Adrenal gland (tissue), 19 donors: Measurements from ENCODE around the gene TSPAN2. TPM values are rescaled to one million over a fixed set of nuclear protein-coding genes. Genes with fewer than 3 reads are reported as not detected.
A peak's percentile ranks its signal among the peaks of the same experiment; 100 is the strongest.

ENCODE experiments used
- DNase-seq, 7 donors: peaks; one replicate each; pipeline ENCODE4 v3.0.0-alpha.2; 2019 to 2020
- H3K27ac ChIP-seq, 5 donors: fragments of 200-600 bp; sonication (generic) in 4 of 5; 1 replicate in 3 of 5; 2 replicates in 2 of 5; pipeline versions ENCODE4 v1.5.1 to v1.8.0; 2016 to 2020; ENCODE audit warnings: mild to moderate bottlenecking in 1 of 5
- H3K27me3 ChIP-seq: fragments of 200-600 bp; 2 replicates; pipeline ENCODE4 v1.8.0; 2021
- H3K36me3 ChIP-seq, 2 donors: fragments of 200-600 bp; replicated peaks in 1 of 2; 1 replicate in 1 of 2; 2 replicates in 1 of 2; pipeline versions ENCODE4 v1.5.1 to v1.8.0; 2018 to 2022
- H3K4me1 ChIP-seq, 2 donors: fragments of 200-600 bp; replicated peaks in 1 of 2; 1 replicate in 1 of 2; 2 replicates in 1 of 2; pipeline versions ENCODE4 v1.5.1 to v1.8.0; 2018 to 2021
- H3K4me3 ChIP-seq, 4 donors: fragments of 200-600 bp; sonication (generic) in 3 of 4; one replicate each; pipeline ENCODE4 v1.5.1; 2016 to 2018
- H3K9me3 ChIP-seq, 3 donors: fragments of 200-600 bp; sonication (generic) in 1 of 3; replicated peaks in 1 of 3; 1 replicate in 2 of 3; 2 replicates in 1 of 3; pipeline versions ENCODE4 v1.5.1 to v1.8.0; 2016 to 2021
- POLR2A ChIP-seq, 2 donors: fragments of 450-650 bp; IDR thresholded peaks; one replicate each; pipeline ENCODE4 v1.6.1; 2017; ENCODE audit warnings: antibody characterized with exemption in 2 of 2, mild to moderate bottlenecking in 2 of 2, moderate library complexity in 1 of 2
- WGBS, 4 donors: extraction: QIAGEN DNeasy Blood & Tissue Kit in 2 of 4; methylation state at CpG; one replicate each; pipeline versions ENCODE4 v1.1.5 to v1.1.7; 2013 to 2017; 5-methylcytosine and 5-hydroxymethylcytosine counted together
- intact Hi-C, 2 donors: fragments of 100-400 bp; cut with DNase I; formaldehyde crosslinking; loops; one replicate each; pipeline versions ENCODE4 v1.14.1 to v1.15.0; 2022 to 2023
- long read RNA-seq, 10 donors: library from polyadenylated mRNA in 3 of 10; unstranded in 2 of 10; stranded (forward) in 1 of 10; transcript quantifications; one replicate each; pipeline ENCODE4 v2.0.0 and lab custom pipeline, GENCODE V29; 2021 to 2026
- polyA plus RNA-seq, 3 donors: library from polyadenylated mRNA; stranded (reverse); fragments of 200-250 nt in 2 of 3; fragments of 350-450 nt in 1 of 3; fragmentation: Illumina TruSeq in 1 of 3; extraction: RNeasy Lipid Tissue Mini Kit (QIAGEN cat#74804) in 1 of 3; gene quantifications; one replicate each; pipeline ENCODE4 v1.2.3, GENCODE V29; 2013 to 2014
- total RNA-seq, 9 donors: library from RNA; depleted of rRNA in 4 of 9; stranded (reverse); fragments of >200 nt in 4 of 9; fragments of 120-200 nt in 1 of 9; fragmentation: NEBNext Ultra II Directional in 1 of 9; extraction: Animal tissue kit (Norgen Biotek cat#: 25700) in 1 of 9; gene quantifications; one replicate each; pipeline versions ENCODE4 v1.1.0 to v1.2.4, GENCODE V29; 2013 to 2023
- TF ChIP-seq, protein P1 (sequence below), 6 experiments: fragments of 450-650 bp in 4 of 6; fragments of 200-600 bp in 2 of 6; sonication (generic) in 1 of 6; IDR thresholded peaks; 1 replicate in 5 of 6; 2 replicates in 1 of 6; pipeline versions ENCODE4 v1.5.1 to v1.8.0; 2016 to 2021; ENCODE audit warnings: antibody characterized with exemption in 6 of 6, mild to moderate bottlenecking in 2 of 6, moderate library complexity in 1 of 6
- donor health status: healthy with polysubstance abuse.
- donor health status: Bipolar disorder and iron deficiency.
- donor health status: DM: yes; HTN: yes; CAD: no.
- donor health status: DM: no; HTN: no; CAD: no.
- donor health status: DM: no; HTN: no; CAD: no.
- donor health status: DM: yes; HTN: yes; CAD: no.

TSPAN2 gene
- total RNA-seq = 1 to 10 TPM in 2 of 9 donors, under 1 TPM in 7; 0.28 to 1.4 (median 0.74) TPM
- 1 to 10 TPM in 1 of 3 donors, under 1 TPM in 2; 0.38 to 1.5 (median 0.56) TPM for polyA plus RNA-seq
- long read RNA-seq, donor 1 = 0 reads
- long read RNA-seq, donor 2 = 0 reads
- long read RNA-seq, donor 3 = 0 reads
- long read RNA-seq, donor 4 = 0 reads
- long read RNA-seq, donor 5 = 0 reads
- long read RNA-seq, donor 6, transcript TSPAN2-202 (8 exons, 3,177 nt) = major isoform, 5 of 6 reads
- long read RNA-seq, donor 6, partial matches to known transcripts = 0 of 6 reads
- long read RNA-seq, donor 6, other reads (novel, unspliced or antisense) = 1 of 6 reads
- long read RNA-seq, donor 7 = 0 reads
- long read RNA-seq, donor 8 = 0 reads
- long read RNA-seq, donor 9 = 0 reads
- long read RNA-seq, donor 10 = 0 reads

DNA sequence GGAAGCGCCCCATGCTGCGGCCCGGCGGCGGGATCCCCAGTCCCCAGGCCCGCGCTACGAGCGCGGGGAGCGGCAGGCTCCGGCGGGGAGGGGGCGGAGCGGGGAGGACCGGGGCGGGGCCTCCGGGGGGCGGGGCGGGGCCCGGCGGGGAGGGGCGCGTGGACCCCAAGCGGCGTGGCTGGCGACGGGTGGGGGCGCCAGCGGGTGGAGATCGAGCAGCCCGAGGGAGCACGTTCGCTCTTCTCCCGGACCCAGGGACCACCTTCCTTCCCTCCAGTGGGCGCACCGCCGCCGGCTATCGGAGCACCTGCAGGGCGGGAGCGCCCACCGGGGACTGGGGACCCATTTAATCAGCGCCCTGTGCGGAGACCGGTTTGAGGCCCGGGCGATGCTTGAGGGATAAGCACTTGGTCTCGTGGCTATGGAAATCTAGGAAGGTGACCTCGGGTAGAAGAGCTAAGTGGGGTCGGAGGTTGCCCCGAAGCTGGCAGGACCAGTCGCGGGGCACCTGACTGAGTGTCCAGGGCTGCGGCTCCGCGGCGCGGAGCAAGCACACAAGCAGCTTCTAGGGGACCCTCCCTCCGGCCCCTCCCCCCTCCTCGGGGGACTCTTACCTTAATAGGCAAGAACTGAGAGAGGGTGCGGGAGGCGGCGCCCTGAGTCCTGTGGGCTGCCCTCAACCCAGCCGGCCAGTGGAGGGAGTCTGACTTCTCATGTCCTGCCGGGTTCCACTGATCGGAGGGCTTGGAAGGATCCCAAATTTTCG lies at the start of gene TSPAN2:
Gene TSPAN2 (minus strand): TSS at position 84 of the 766 bp plus-strand sequence. CDS start 71 bp downstream, at position 13.
- intact Hi-C loops = no loop called here
- no peaks in the 10 kb centered on the region for H3K36me3 ChIP-seq
- H3K27me3 ChIP-seq = peaks cover 18% of the 10 kb centered on the region
- H3K4me1 ChIP-seq = peaks cover 0 to 4% of the 10 kb centered on the region in 2 donors
- TF ChIP-seq, protein P1, sequence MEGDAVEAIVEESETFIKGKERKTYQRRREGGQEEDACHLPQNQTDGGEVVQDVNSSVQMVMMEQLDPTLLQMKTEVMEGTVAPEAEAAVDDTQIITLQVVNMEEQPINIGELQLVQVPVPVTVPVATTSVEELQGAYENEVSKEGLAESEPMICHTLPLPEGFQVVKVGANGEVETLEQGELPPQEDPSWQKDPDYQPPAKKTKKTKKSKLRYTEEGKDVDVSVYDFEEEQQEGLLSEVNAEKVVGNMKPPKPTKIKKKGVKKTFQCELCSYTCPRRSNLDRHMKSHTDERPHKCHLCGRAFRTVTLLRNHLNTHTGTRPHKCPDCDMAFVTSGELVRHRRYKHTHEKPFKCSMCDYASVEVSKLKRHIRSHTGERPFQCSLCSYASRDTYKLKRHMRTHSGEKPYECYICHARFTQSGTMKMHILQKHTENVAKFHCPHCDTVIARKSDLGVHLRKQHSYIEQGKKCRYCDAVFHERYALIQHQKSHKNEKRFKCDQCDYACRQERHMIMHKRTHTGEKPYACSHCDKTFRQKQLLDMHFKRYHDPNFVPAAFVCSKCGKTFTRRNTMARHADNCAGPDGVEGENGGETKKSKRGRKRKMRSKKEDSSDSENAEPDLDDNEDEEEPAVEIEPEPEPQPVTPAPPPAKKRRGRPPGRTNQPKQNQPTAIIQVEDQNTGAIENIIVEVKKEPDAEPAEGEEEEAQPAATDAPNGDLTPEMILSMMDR (IDR thresholded peaks at IDR 0.05) = no peak
- TF ChIP-seq POLR2A (IDR thresholded peaks at IDR 0.05) = no peak
- H3K9me3 ChIP-seq = no peaks in the 10 kb centered on the region
- peak in 5 of 7 donors; percentile 13 to 53 (median 26) for DNase-seq
- H3K27ac ChIP-seq = no peak within 1 kb of the TSS
- H3K4me3 ChIP-seq = peak within 1 kb of the TSS in 2 of 4 donors; percentile 4 to 58
- 2 to 11% (median 2%) methylated on average over 7 to 68 of the region's 68 CpGs for WGBS, 4 donors

DNA sequence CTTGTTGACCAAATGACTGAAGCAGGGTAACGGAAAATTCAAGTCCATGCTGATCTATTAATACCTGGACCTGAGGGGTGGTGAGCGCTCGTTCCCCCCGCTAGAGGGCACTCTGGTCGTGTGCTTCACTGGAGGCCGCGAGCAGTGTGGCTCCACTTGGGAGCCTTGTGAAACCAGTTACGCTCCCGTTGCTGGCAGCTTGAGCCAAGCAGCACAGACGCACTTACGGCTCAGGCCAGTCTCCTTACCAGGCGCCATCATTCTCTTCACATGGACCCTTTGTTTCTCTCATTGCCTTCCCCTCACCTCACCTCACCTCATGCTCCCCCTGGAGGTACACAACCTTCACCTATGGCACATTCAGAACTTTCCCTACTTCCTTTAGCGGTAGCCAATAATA lies 49.7 kb upstream of the TSPAN2 start:
- intact Hi-C loops = loop anchor here in 1 of 2 donors (5.0 to 10.0 kb wide), 2 partner anchors 338 to 456 kb away; no protein-coding TSS in a partner anchor
- TF ChIP-seq, protein P1 (IDR thresholded peaks at IDR 0.05) = peak; percentile 81 to 93 (median 89)
- TF ChIP-seq POLR2A (IDR thresholded peaks at IDR 0.05) = no peak
- no peak overlapping the region for H3K4me3 ChIP-seq
- no peaks in the 10 kb centered on the region for H3K4me1 ChIP-seq
- no peaks in the 10 kb centered on the region for H3K36me3 ChIP-seq
- WGBS, 4 donors = 6 to 10% (median 8%) methylated on average over 9 to 13 of the region's 13 CpGs
- no peaks in the 10 kb centered on the region for H3K27me3 ChIP-seq
- peak; percentile 78 to 94 (median 90) for DNase-seq
- no peak overlapping the region for H3K27ac ChIP-seq
- H3K9me3 ChIP-seq = no peaks in the 10 kb centered on the region

- Histone ChIP-seq H3K27me3 (no peaks in the 10 kb centered on the region), H3K9me3 (no peaks in the 10 kb centered on the region), H3K27ac (no peak overlapping the region), H3K4me3 (no peak overlapping the region), H3K36me3 (no peaks in the 10 kb centered on the region), H3K4me1 (no peaks in the 10 kb centered on the region)
- TF ChIP-seq POLR2A (IDR thresholded peaks at IDR 0.05) = no peak
- TF ChIP-seq, protein P1 (IDR thresholded peaks at IDR 0.05) = no peak
- 43 to 64% (median 61%) methylated on average over 6 of the region's 6 CpGs for WGBS, 4 donors
- intact Hi-C loops = loop anchor here in 1 of 2 donors (5.0 to 10.0 kb wide), 2 partner anchors 339 to 457 kb away; no protein-coding TSS in a partner anchor
- no peak for DNase-seq
These were observed 49.0 kb upstream of the TSPAN2 start for GRCh38 chr1:115138271-115138670.

- no peak for DNase-seq
- WGBS, 4 donors = 68 to 88% (median 80%) methylated on average over 1 of the region's 1 CpG
- TF ChIP-seq POLR2A (IDR thresholded peaks at IDR 0.05) = no peak
- TF ChIP-seq, protein P1 (IDR thresholded peaks at IDR 0.05) = no peak
- Histone ChIP-seq H3K4me1 (no peaks in the 10 kb centered on the region), H3K27ac (no peak overlapping the region), H3K36me3 (no peaks in the 10 kb centered on the region), H3K27me3 (no peaks in the 10 kb centered on the region), H3K9me3 (no peaks in the 10 kb centered on the region), H3K4me3 (no peak overlapping the region)
- intact Hi-C loops = loop anchor here (2.0 to 10.0 kb wide), 3 partner anchors 336 to 458 kb away; no protein-coding TSS in a partner anchor
These were observed 47.9 kb upstream of the TSPAN2 start for GRCh38 chr1:115137191-115137590.
